GM12878 (cell line): ENCODE data around the gene GAS2L3. TPM values are rescaled to one million over a fixed set of nuclear protein-coding genes. Genes with fewer than 3 reads are reported as not detected.

Experiments
- ATAC-seq: fragments of 200-7000 bp; cut with Tn5 transposase; 3 replicates; pipeline ENCODE4 v1.9.1; 2020; ENCODE audit warnings: mild to moderate bottlenecking, moderate library complexity
- BruUV-seq: library from RNA; stranded (reverse); fragments of 400-500 nt; replicated peaks from 2 replicates; lab custom pipeline; 2021; lab: Mats Ljungman, UMichigan
- CTCF ChIA-PET: fragments of 300-600 bp; sonication (Branson Sonifier 250); formaldehyde crosslinking; extraction: SDS; loops from one replicate; lab custom pipeline; 2021; ENCODE audit warnings: inconsistent platforms; lab: Yijun Ruan, JAX
- POLR2A ChIA-PET: fragments of 350-600 bp; formaldehyde crosslinking; extraction: SDS; loops from one replicate; lab custom pipeline; 2021; ENCODE audit warnings: inconsistent platforms; lab: Charles Lee
- RAD21 ChIA-PET: fragments of 300-600 bp; sonication (Branson Sonifier 250); formaldehyde crosslinking; loops from one replicate; lab custom pipeline; 2023; ENCODE audit warnings: antibody characterized with exemption; ENCODE audit not compliant: unreplicated experiment; lab: Charles Lee
- SMC1A ChIA-PET: fragments of 300-600 bp; sonication (Branson Sonifier 250); formaldehyde crosslinking; loops from one replicate; lab custom pipeline; 2023; ENCODE audit not compliant: unreplicated experiment, uncharacterized antibody; lab: Charles Lee
- DNase-seq: peaks from one replicate; pipeline ENCODE4 v3.0.0-alpha.2; 2011; ENCODE audit warnings: low read depth, low spot score
- FAIRE-seq: peaks from 3 replicates; lab custom pipeline; 2011; peaks lifted over from hg19 to GRCh38; lab: Jason Lieb, UNC
- H2AFZ ChIP-seq: 2 replicates; pipeline ENCODE4 v1.6.0; 2011; ENCODE audit warnings: low read depth, low read length, control low read depth; ENCODE audit not compliant: control insufficient read depth
- H3K27ac ChIP-seq: 2 replicates; pipeline ENCODE4 v1.5.1; 2011; ENCODE audit warnings: control low read depth; ENCODE audit not compliant: control insufficient read depth, insufficient read depth
- H3K27me3 ChIP-seq, 2 experiments: replicated peaks in 1 of 2; 2 replicates each; pipeline versions ENCODE4 v1.6.0 to v1.6.1; 2011; ENCODE audit warnings: low read length in 1 of 2; ENCODE audit not compliant: control insufficient read depth in 2 of 2, insufficient read depth in 2 of 2
- H3K36me3 ChIP-seq, 2 experiments: 2 replicates each; pipeline ENCODE4 v1.5.1; 2011; ENCODE audit warnings: low read length in 1 of 2; ENCODE audit not compliant: control insufficient read depth in 2 of 2, insufficient read depth in 2 of 2
- H3K4me1 ChIP-seq: 2 replicates; pipeline ENCODE4 v1.6.1; 2011; ENCODE audit warnings: mild to moderate bottlenecking, low read length, moderate library complexity, mixed read lengths; ENCODE audit not compliant: control insufficient read depth, insufficient read depth
- H3K4me2 ChIP-seq: 2 replicates; pipeline ENCODE4 v1.6.0; 2011; ENCODE audit warnings: control low read depth; ENCODE audit not compliant: control insufficient read depth, insufficient read depth
- H3K4me3 ChIP-seq: fragments of 200-600 bp; sonication (generic); 2 replicates; pipeline ENCODE4 v1.5.1; 2016
- H3K79me2 ChIP-seq: 2 replicates; pipeline ENCODE4 v1.6.0; 2011; ENCODE audit warnings: low read length; ENCODE audit not compliant: control insufficient read depth, insufficient read depth
- H3K9ac ChIP-seq: 2 replicates; pipeline ENCODE4 v1.8.0; 2011; ENCODE audit warnings: low read length, control low read depth, mixed read lengths; ENCODE audit not compliant: control insufficient read depth, insufficient read depth
- H3K9me3 ChIP-seq: replicated peaks from 3 replicates; pipeline ENCODE4 v1.5.1; 2011; ENCODE audit warnings: mild to moderate bottlenecking, low read length; ENCODE audit not compliant: control insufficient read depth, insufficient read depth
- H4K20me1 ChIP-seq: 2 replicates; pipeline ENCODE4 v1.6.0; 2011; ENCODE audit not compliant: control insufficient read depth, insufficient read depth
- BRCA1 ChIP-seq: IDR thresholded peaks from 2 replicates; pipeline ENCODE4 v1.6.1; 2011; ENCODE audit warnings: low read depth, low read length, improper control_type of control experiment
- EZH2 ChIP-seq: IDR thresholded peaks from 2 replicates; pipeline ENCODE4 v1.6.1; 2012; ENCODE audit warnings: low read depth, mild to moderate bottlenecking, control low read depth, inconsistent platforms, low read length, borderline replicate concordance; ENCODE audit not compliant: control insufficient read depth
- GATAD2B ChIP-seq: fragments of 450-650 bp; conservative IDR thresholded peaks from 2 replicates; pipeline ENCODE4 v1.6.1; 2017; ENCODE audit warnings: low read depth, mild to moderate bottlenecking, moderate library complexity
- HDAC6 ChIP-seq: fragments of 200-600 bp; sonication (generic); IDR thresholded peaks from one replicate; pipeline ENCODE4 v1.8.0; 2017; ENCODE audit warnings: antibody characterized with exemption; ENCODE audit not compliant: unreplicated experiment
- NBN ChIP-seq: fragments of 450-650 bp; IDR thresholded peaks from 2 replicates; pipeline ENCODE4 v1.6.1; 2016
- RBBP5 ChIP-seq: fragments of 200-600 bp; sonication (generic); conservative IDR thresholded peaks from 2 replicates; pipeline ENCODE4 v1.6.1; 2016
- SMAD5 ChIP-seq: IDR thresholded peaks from 2 replicates; pipeline ENCODE4 v1.6.1; 2016; ENCODE audit warnings: antibody characterized with exemption, low read depth
- STAT3 ChIP-seq: IDR thresholded peaks from 2 replicates; pipeline ENCODE4 v1.6.1; 2011; ENCODE audit warnings: low read depth, low read length, improper control_type of control experiment
- SUPT20H ChIP-seq: IDR thresholded peaks from 2 replicates; pipeline ENCODE4 v1.6.1; 2011; ENCODE audit warnings: low read depth, mild to moderate bottlenecking, low read length, moderate library complexity, borderline replicate concordance; ENCODE audit not compliant: control insufficient read depth
- TCF7 ChIP-seq: IDR thresholded peaks from 2 replicates; pipeline ENCODE4 v1.6.1; 2014; ENCODE audit warnings: antibody characterized with exemption, borderline replicate concordance
- WGBS: methylation state at CpG from one replicate; pipeline ENCODE4 v1.1.6; 2016; ENCODE audit warnings: low lambda C conversion rate; ENCODE audit not compliant: insufficient replicate concordance, insufficient coverage; ENCODE audit errors: missing lambda C conversion rate; 5-methylcytosine and 5-hydroxymethylcytosine counted together
- in situ Hi-C: fragments of 300-500 bp; cut with MboI; formaldehyde crosslinking; loops from 9 replicates; pipeline ENCODE4 v1.14.3; 2018; ENCODE audit warnings: mixed read lengths
- intact Hi-C: fragments of 100-400 bp; cut with micrococcal nuclease; formaldehyde crosslinking; loops from one replicate; pipeline ENCODE4 v1.14.2; 2022; ENCODE audit not compliant: unreplicated experiment
- polyA plus RNA-seq, 11 experiments: library from polyadenylated mRNA; depleted of rRNA in 4 of 11; unstranded in 6 of 11; stranded (reverse) in 5 of 11; fragments of >200 nt; fragmentation: Nextera tagmentation in 4 of 11; fragmentation: Illumina TruSeq in 1 of 11; extraction: Ambion mirVana in 4 of 11; extraction: Trizol in 1 of 11; gene quantifications; 1 replicate in 1 of 11; 2 replicates in 10 of 11; pipeline versions ENCODE4 v1.2.1 to v1.2.3, GENCODE V29; 2011 to 2016; ENCODE audit warnings: inconsistent platforms in 2 of 11, missing spikeins in 2 of 11, low read depth in 1 of 11
- total RNA-seq, 4 experiments: library from RNA; depleted of rRNA in 3 of 4; stranded (reverse); fragments of >200 nt in 3 of 4; fragmentation: Illumina TruSeq in 1 of 4; extraction: Trizol in 1 of 4; gene quantifications; 2 replicates each; pipeline versions ENCODE4 v1.2.1 to v1.2.3, GENCODE V29; 2013 to 2021
- TF ChIP-seq, protein P1 (sequence below): fragments of 450-650 bp; formaldehyde crosslinking; IDR thresholded peaks from 2 replicates; pipeline ENCODE4 v1.4.0; 2022; ENCODE audit warnings: mild to moderate bottlenecking, moderate library complexity
- TF ChIP-seq, protein P2 (sequence below): fragments of 150-350 bp; IDR thresholded peaks from 2 replicates; pipeline ENCODE4 v1.6.1; 2016; ENCODE audit warnings: low read depth, low read length
- TF ChIP-seq, protein P3 (sequence below): IDR thresholded peaks from 2 replicates; pipeline ENCODE4 v1.6.1; 2012; ENCODE audit warnings: improper control_type of control experiment, low read depth, low read length; ENCODE audit not compliant: insufficient replicate concordance

GAS2L3 gene
- total and polyA plus RNA-seq, 10 of the 15 experiments (the other 5 are each of a cell fraction or from before 2014, with no cell fraction given), result 0.46 to 6.6 (median 2.4) TPM

GRCh38 chr12:100591979-100592378 is 18.5 kb downstream of the GAS2L3 start:
- Histone ChIP-seq H3K9me3 (no peaks in the 10 kb centered on the region; the same call in 2 of the 3 replicates), H3K27ac (no peak overlapping the region), H3K79me2 (no peaks in the 10 kb centered on the region), H2AFZ (no peak overlapping the region), H3K9ac (no peak overlapping the region), H3K4me2 (no peak overlapping the region), H3K4me1 (no peaks in the 10 kb centered on the region), H4K20me1 (no peaks in the 10 kb centered on the region), H3K27me3 (no peaks in the 10 kb centered on the region), H3K36me3 (no peaks in the 10 kb centered on the region), H3K4me3 (no peak overlapping the region)
- ChIA-PET CTCF (interaction anchor here (0.6 kb wide), 1 partner anchor 13 kb away, joined by 3 read pairs; no protein-coding TSS in a partner anchor), SMC1A (no interaction called here), RAD21 (no interaction called here), POLR2A (no interaction called here)
- 97% methylated on average over 4 of the region's 4 CpGs for WGBS
- DNase-seq, result no peak
- no TSS peak for BruUV-seq
- intact Hi-C loops, result no loop called here
- no peak for ATAC-seq
- in situ Hi-C loops, result no loop called here
- no peak for FAIRE-seq
- TF ChIP-seq RBBP5 (no peak), HDAC6 (no peak), BRCA1 (no peak), SMAD5 (no peak), TCF7 (no peak), SUPT20H (no peak), EZH2 (no peak), NBN (no peak), STAT3 (no peak), GATAD2B (no peak)
- TF ChIP-seq, protein P1, sequence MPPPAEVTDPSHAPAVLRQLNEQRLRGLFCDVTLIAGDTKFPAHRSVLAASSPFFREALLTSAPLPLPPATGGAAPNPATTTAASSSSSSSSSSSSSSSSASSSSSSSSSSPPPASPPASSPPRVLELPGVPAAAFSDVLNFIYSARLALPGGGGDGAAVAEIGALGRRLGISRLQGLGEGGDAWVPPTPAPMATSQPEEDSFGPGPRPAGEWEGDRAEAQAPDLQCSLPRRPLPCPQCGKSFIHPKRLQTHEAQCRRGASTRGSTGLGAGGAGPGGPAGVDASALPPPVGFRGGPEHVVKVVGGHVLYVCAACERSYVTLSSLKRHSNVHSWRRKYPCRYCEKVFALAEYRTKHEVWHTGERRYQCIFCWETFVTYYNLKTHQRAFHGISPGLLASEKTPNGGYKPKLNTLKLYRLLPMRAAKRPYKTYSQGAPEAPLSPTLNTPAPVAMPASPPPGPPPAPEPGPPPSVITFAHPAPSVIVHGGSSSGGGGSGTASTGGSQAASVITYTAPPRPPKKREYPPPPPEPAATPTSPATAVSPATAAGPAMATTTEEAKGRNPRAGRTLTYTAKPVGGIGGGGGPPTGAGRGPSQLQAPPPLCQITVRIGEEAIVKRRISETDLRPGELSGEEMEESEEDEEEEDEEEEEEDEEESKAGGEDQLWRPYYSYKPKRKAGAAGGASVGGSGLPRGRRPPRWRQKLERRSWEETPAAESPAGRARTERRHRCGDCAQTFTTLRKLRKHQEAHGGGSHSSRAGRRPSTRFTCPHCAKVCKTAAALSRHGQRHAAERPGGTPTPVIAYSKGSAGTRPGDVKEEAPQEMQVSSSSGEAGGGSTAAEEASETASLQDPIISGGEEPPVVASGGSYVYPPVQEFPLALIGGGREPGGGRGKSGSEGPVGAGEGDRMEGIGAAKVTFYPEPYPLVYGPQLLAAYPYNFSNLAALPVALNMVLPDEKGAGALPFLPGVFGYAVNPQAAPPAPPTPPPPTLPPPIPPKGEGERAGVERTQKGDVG (CRISPR knock-in tag), result no peak
- TF ChIP-seq, protein P2, sequence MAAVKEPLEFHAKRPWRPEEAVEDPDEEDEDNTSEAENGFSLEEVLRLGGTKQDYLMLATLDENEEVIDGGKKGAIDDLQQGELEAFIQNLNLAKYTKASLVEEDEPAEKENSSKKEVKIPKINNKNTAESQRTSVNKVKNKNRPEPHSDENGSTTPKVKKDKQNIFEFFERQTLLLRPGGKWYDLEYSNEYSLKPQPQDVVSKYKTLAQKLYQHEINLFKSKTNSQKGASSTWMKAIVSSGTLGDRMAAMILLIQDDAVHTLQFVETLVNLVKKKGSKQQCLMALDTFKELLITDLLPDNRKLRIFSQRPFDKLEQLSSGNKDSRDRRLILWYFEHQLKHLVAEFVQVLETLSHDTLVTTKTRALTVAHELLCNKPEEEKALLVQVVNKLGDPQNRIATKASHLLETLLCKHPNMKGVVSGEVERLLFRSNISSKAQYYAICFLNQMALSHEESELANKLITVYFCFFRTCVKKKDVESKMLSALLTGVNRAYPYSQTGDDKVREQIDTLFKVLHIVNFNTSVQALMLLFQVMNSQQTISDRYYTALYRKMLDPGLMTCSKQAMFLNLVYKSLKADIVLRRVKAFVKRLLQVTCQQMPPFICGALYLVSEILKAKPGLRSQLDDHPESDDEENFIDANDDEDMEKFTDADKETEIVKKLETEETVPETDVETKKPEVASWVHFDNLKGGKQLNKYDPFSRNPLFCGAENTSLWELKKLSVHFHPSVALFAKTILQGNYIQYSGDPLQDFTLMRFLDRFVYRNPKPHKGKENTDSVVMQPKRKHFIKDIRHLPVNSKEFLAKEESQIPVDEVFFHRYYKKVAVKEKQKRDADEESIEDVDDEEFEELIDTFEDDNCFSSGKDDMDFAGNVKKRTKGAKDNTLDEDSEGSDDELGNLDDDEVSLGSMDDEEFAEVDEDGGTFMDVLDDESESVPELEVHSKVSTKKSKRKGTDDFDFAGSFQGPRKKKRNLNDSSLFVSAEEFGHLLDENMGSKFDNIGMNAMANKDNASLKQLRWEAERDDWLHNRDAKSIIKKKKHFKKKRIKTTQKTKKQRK, result no peak
- TF ChIP-seq, protein P3, sequence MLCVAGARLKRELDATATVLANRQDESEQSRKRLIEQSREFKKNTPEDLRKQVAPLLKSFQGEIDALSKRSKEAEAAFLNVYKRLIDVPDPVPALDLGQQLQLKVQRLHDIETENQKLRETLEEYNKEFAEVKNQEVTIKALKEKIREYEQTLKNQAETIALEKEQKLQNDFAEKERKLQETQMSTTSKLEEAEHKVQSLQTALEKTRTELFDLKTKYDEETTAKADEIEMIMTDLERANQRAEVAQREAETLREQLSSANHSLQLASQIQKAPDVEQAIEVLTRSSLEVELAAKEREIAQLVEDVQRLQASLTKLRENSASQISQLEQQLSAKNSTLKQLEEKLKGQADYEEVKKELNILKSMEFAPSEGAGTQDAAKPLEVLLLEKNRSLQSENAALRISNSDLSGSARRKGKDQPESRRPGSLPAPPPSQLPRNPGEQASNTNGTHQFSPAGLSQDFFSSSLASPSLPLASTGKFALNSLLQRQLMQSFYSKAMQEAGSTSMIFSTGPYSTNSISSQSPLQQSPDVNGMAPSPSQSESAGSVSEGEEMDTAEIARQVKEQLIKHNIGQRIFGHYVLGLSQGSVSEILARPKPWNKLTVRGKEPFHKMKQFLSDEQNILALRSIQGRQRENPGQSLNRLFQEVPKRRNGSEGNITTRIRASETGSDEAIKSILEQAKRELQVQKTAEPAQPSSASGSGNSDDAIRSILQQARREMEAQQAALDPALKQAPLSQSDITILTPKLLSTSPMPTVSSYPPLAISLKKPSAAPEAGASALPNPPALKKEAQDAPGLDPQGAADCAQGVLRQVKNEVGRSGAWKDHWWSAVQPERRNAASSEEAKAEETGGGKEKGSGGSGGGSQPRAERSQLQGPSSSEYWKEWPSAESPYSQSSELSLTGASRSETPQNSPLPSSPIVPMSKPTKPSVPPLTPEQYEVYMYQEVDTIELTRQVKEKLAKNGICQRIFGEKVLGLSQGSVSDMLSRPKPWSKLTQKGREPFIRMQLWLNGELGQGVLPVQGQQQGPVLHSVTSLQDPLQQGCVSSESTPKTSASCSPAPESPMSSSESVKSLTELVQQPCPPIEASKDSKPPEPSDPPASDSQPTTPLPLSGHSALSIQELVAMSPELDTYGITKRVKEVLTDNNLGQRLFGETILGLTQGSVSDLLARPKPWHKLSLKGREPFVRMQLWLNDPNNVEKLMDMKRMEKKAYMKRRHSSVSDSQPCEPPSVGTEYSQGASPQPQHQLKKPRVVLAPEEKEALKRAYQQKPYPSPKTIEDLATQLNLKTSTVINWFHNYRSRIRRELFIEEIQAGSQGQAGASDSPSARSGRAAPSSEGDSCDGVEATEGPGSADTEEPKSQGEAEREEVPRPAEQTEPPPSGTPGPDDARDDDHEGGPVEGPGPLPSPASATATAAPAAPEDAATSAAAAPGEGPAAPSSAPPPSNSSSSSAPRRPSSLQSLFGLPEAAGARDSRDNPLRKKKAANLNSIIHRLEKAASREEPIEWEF, result no peak
